ENCODE measurements around the gene SCFD2. TPM values are rescaled to one million over a fixed set of nuclear protein-coding genes. Genes with fewer than 3 reads are reported as not detected.
"Not testable (repeated sequence)": the region's sequence is repeated elsewhere in the genome, so short reads cannot be mapped to it uniquely, and the experiment has no call there.

SCFD2 gene
- total RNA-seq, 1 donor from 2014 or later: 7.5 TPM

GRCh38 chr4:53168228-53168627 is 197.6 kb downstream of the SCFD2 start:
- ATAC-seq: no peak
- intact Hi-C loops (cut with micrococcal nuclease): no loop called here
- no peak for DNase-seq

- intact Hi-C loops (cut with micrococcal nuclease): no loop called here
- ATAC-seq (no peak), DNase-seq (no peak)
Observed at GRCh38 chr4:53162969-53163368, 202.9 kb downstream of the SCFD2 start.

GRCh38 chr4:53161787-53162433 is 204.0 kb downstream of the SCFD2 start:
- ATAC-seq (no peak), DNase-seq (no peak)
- intact Hi-C loops (cut with micrococcal nuclease): no loop called here

DNA sequence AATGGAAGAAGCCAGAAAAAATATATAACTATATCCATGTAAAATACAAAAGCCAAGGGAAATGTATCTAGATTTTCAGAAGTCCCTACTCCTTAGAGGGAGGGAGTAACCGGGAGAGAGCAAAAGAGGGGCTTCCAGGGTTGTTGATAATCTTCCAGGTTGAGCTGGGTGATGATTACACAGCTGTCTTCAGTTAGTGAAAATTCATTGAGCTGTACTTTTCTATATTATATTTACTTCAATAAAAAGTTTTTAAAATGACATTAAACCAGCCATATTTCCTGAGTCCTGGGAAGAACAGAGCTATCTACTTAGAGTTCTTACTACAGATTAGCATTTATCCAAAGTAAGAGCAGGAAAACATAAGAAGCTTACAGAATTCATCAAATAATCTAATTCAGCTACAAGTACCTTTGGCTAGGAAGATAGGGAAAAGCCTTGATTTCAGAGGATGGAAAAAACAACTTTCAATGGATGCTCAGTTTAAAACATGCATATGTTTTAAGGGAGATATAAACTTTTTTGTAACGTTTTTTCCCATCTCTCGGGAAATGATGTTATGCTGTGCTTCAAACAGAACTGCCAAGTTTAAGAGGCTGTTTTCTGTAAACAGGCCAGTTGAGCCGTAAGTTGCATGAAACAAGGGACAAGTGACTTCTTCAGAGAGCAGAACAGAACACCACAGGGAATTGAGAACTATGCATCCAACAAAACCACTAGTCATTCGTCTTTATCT is 204.6 kb downstream of the SCFD2 start:
- intact Hi-C loops (cut with micrococcal nuclease): no loop called here
- DNase-seq (no peak), ATAC-seq (peak; percentile 61)

- ATAC-seq: no peak
- intact Hi-C loops (cut with micrococcal nuclease): no loop called here
Observed at GRCh38 chr4:53156896-53157295, 209.0 kb downstream of the SCFD2 start.

GRCh38 chr4:53152467-53152866 is 213.4 kb downstream of the SCFD2 start:
- ATAC-seq: no peak
- intact Hi-C loops (cut with micrococcal nuclease): no loop called here

More at GRCh38 chr4:53156896-53157295, 209.0 kb downstream of the SCFD2 start:
- DNase-seq: no peak

DNA sequence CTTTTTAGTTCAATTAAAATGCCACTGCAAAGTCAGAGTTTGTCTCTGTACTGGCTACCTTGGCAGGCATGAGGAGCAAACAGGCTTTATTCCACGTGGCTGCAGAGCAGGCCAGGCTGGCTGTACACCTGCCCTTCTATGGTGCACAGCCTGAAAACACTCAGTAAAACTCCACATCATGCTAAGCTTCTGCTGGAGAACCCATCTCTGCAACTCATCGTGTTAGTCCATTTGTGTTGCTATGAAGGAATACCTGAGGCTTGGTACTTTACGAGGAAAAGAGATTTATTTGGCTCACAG is 214.4 kb downstream of the SCFD2 start:
- DNase-seq (no peak), ATAC-seq (no peak)
- intact Hi-C loops (cut with micrococcal nuclease): no loop called here

More at GRCh38 chr4:53152467-53152866, 213.4 kb downstream of the SCFD2 start:
- DNase-seq: no peak

DNA sequence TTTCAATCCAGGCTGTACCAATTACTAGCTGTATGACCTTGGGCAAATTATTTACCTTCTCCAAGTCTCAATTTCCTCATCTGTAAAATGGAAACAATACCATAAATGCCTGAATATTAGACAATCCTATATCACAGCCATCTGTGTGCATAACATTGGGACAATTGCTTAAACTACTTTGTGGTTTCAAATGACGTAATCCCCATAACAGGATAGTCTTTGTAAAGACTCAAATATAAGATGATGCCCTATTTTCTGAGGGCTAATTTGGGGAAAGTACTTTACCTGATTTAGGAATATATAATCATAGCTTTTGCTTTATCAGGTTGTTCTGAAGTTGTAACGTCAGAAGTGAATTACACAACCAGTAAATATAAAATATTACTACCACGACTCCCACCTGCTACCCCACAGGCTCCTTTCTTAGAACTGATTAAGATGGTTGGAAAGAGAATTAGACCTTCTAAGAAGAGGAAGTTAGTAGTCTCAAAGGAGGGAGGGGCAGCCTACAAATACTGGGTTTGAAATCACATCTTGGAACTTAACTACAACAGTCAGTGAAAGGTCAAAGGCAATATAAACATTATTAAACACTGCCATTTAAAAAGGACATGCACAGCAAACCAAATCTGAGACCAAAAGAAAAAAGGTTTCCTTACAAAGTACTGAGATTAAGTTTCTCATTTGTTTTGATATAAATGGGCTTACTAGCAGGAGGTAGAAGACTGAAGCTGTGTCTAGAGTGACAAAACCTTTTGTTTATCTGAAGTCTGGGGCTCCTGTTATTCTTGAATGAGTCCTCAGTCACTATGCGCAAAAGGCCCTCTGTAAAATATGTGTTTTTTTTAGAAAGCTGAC is 215.0 kb downstream of the SCFD2 start:
- intact Hi-C loops (cut with micrococcal nuclease): no loop called here
- DNase-seq (no peak), ATAC-seq (no peak)

DNA sequence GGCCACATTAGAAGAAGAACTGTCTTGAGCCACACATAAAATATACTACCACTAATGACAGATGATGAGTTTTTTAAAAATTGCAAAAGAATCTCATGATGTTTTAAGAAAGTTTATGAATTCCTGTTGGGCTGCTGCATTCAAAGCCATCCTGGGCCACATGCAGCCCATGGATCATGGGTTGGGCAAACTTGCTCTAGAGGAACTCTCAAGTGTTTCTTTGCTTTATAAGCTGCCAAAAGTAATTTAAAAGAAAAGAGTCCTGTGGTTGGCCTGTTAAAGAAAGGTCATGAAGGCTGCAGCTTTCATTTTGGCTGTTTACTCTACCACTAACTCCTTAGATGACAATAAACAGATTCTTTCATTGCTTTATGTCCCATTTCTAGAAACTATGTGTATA is 218.2 kb downstream of the SCFD2 start:
- intact Hi-C loops (cut with micrococcal nuclease): no loop called here
- DNase-seq: no peak
- ATAC-seq: no peak

GRCh38 chr4:53147197-53147596 is 218.7 kb downstream of the SCFD2 start:
- no peak for ATAC-seq
- intact Hi-C loops (cut with micrococcal nuclease): no loop called here
- no peak for DNase-seq

- ATAC-seq: no peak
- intact Hi-C loops (cut with micrococcal nuclease): no loop called here
- no peak for DNase-seq
Observed at GRCh38 chr4:53141308-53141707, 224.6 kb downstream of the SCFD2 start.

- not testable (repeated sequence) for ATAC-seq, DNase-seq
- intact Hi-C loops (cut with micrococcal nuclease): loop anchor here (10.0 kb wide), 1 partner anchor 124 kb away; no protein-coding TSS in a partner anchor
Observed at GRCh38 chr4:53139256-53139655, 226.6 kb downstream of the SCFD2 start.

- ATAC-seq (no peak), DNase-seq (no peak)
- intact Hi-C loops (cut with micrococcal nuclease): loop anchor here (10.0 kb wide), 1 partner anchor 123 kb away; no protein-coding TSS in a partner anchor
Observed at GRCh38 chr4:53137468-53137867, 228.4 kb downstream of the SCFD2 start.

- no peak for DNase-seq
- intact Hi-C loops (cut with micrococcal nuclease): loop anchor here (10.0 kb wide), 1 partner anchor 122 kb away; no protein-coding TSS in a partner anchor
- ATAC-seq: no peak
Observed at GRCh38 chr4:53136954-53137353, 228.9 kb downstream of the SCFD2 start.

- intact Hi-C loops (cut with micrococcal nuclease): loop anchor here (10.0 kb wide), 1 partner anchor 118 kb away; no protein-coding TSS in a partner anchor
- DNase-seq: no peak
- peak; percentile 31 for ATAC-seq
Observed at GRCh38 chr4:53132132-53132891, 233.5 kb downstream of the SCFD2 start.

GRCh38 chr4:53131562-53131925 is 234.3 kb downstream of the SCFD2 start:
- ATAC-seq (no peak), DNase-seq (no peak)
- intact Hi-C loops (cut with micrococcal nuclease): loop anchor here (10.0 kb wide), 1 partner anchor 117 kb away; no protein-coding TSS in a partner anchor

DNA sequence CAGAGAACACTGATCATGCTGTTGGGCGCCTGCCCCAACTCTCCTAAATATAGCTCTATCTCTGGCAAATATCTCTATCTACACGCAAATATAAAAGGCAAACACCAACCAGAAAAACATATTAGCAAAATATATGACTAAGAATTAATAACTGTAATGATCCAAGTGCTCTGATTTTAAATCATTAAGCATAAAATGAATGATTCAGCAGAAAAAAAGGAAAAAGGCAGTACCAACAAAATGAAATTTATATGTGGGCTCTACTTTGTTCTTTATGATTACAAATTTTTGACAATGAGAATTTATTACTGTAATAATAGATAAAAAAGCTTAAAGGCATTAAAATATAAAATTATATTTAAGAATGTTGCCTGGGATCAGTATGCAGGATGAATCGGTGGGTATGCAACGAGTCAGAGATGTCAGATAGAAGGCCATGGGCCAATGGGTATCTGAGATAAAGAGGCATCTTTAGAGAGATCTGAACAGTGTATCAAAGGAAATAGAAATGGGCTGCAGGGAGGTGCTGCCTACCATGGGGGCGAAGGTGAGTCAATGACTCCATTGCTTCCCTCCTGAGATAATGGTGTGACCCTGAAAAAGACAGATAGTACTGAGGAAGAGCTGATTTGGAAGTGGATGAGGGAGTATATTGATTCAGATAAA is 234.8 kb downstream of the SCFD2 start:
- DNase-seq (no peak), ATAC-seq (no peak)
- intact Hi-C loops (cut with micrococcal nuclease): loop anchor here (10.0 kb wide), 1 partner anchor 116 kb away; no protein-coding TSS in a partner anchor

GRCh38 chr4:53128706-53129357 is 237.0 kb downstream of the SCFD2 start:
- DNase-seq (peak; percentile 44), ATAC-seq (peak; percentile 43)
- intact Hi-C loops (cut with micrococcal nuclease): no loop called here
